ENCODE data around the gene TMEM14A.
"Not testable (repeated sequence)": the region's sequence is repeated elsewhere in the genome, so short reads cannot be mapped to it uniquely, and the experiment has no call there.

TMEM14A gene, protein sequence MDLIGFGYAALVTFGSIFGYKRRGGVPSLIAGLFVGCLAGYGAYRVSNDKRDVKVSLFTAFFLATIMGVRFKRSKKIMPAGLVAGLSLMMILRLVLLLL

DNA sequence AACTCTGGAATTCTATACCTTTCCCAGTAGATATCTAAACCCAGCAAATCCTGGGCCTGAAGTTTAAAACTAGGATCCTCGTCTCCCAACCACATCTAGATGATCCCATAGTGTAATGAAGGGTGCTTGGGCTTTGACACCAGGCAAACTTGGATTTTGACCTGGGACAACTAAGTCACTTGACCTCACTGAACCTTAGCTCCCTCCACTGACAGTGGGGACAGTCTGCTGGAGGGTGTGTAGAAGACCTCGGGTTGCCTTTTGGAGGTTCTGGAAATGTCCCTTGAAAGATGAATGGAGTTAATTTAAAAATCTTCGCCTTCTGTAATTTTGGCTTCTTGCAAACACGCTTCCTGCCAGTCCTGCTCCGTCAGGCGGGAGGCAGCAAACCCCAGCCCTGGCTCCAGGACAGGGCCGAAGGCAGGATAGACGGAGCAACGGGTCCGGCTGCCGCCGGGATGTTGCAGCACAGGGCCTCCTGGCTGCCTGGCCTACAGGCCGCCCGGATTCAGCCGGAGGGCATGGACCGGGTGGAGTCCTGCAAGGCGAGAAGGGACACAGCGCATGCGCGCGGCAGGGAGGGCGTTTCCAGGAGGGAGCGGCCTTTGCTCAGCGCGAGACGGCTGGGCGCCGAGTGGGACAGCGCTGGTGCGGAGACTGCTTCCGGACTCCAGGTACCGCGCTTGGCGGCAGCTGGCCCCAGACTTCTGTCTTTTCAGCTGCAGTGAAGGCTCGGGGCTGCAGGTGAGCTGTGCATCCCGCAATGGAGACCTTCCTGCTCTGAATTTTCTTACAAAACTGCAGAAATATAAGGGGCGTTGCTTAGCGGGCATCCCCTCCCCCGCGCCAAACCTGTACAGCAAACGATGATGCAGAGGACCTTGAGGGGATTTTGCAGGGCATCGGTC is at the start of gene TMEM14A:
Gene TMEM14A (plus strand): TSS at position 612 of the 908 bp plus-strand sequence. CDS start 5,990 bp downstream, outside the sequence.
- peak; percentile 84 for DNase-seq

DNA sequence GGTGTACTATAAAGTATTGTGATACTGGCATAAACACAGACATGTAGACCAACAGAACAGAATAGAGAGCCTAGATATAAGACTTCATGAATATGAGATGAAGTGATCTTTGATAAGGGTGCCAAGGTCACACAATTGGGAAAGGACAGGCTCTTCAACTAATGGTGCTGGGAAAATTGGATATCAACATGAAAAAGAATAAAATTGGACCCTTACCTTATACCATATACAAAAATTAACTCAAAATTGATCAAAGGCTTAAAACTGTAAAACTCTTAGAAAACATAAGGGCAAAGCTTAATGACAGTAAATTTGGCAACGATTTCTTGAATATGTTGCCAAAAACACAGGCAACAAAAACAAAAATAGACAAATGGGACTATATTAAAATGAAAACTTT is 49.3 kb upstream of the TMEM14A start:
- no peak for DNase-seq

DNA sequence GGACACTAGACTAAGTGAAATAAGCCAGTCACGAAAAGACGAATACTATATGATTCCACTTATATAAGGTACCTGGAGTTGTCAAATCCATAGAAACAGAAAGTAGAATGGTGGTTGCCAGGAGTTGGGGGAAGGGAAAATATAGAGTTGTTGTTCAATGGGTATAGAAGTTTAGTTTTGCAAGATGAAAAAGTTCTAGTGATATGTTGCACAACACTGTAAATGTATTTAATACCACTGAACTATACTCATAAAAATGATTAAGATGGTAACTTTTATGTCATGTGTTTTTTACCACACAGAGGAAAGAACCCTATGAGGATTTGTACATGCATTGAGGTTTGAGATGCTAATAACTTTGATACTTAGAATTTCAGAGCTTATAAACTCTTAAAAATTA is 48.1 kb upstream of the TMEM14A start:
- DNase-seq, result no peak

DNA sequence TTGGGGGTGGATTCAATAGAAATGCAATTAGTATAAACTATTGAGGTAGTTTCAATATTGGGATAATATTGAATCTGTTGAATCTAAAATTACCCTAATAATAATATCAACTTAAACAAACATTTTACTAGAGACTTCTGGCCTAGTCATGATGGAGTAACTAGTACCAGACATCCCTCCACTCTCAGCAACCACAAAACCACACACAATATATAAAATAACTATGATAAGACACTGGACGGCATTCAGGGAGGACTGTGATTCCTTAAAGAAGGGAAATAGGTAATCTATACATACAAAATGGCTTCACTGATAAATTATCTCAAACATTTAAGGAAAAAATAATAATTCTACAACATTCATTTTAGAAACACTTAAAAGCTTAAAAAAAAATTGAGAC is 38.9 kb upstream of the TMEM14A start:
- DNase-seq, result no peak

DNA sequence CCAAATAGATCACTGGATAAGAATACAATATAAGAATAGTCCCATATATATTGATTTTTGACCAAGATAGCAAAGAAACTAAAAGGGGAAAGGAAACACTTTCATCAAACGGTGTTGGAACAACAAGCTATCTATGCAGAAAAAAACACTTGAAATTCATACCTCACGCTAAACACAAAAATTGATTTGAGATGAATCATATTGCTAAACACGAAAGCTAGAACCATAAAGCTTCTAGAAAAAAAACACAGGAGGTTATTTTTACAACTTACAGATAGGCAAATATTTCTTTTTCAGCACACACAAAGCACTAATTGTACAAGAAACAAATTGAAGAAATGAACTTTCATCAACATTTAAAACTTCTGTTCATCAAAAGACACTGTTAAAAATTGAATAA is 36.7 kb upstream of the TMEM14A start:
- no peak for DNase-seq

DNA sequence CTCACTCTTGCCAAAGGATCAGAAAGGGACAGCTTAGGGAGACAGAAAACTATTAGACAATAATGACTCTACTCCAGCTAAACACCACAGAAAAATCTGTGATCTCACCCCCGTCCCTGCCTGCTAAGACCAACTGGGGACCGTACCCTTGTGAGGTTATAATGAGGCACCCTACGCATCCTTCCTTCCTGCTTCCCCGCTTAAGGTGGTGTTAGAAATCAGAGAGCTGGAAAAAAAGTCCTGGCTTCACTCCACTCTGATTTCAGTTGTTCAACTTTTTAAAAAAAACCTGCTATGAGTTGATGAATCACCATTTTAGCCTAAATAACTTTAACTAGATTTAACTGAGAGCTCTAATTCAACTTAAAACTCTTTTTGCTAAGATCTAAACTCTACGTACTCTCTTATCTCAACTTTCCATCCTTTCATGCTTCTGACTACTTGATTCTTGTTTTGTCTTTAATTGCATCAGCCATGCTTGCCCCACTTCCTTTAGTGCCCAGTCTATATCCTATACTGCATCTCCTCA is 35.8 kb upstream of the TMEM14A start:
- DNase-seq, result no peak

DNA sequence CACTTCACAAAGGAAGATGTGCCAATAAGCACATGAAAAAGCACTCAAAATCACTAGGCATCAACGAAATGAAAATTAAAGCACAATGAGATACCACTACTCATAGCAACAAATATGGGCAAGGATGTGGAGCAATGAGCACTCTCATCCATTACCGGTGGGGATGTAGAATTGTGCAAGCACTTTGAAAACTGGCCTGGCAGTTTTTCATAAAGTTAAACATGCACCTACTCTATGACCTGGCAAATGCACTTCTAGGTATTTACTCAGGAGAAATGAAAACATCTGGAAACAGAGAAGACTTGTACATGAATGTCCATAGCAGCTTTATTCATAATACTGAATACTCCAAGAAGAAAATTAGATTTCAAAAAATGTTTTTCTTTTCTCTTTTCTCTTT is 34.1 kb upstream of the TMEM14A start:
- DNase-seq, result no peak

DNA sequence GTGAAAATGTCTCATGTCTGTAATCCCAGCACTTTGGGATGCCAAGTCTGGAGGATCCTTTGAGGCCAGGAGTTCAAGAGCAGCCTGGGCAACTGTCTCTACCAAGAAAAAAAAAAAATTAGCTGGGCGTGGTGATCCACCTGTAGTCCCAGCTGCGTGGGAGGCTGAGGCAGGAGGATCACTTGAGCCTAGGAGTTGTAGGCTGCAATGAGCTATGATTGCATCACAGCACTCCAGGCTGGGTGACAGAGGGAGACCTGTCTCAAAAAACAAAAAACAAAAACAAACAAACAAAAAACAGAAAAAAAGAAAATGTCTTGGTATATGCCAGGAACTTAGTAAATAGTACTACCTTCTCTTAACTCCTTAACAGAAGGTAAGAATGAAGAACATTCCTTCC is 31.4 kb upstream of the TMEM14A start:
- DNase-seq, result no peak

DNA sequence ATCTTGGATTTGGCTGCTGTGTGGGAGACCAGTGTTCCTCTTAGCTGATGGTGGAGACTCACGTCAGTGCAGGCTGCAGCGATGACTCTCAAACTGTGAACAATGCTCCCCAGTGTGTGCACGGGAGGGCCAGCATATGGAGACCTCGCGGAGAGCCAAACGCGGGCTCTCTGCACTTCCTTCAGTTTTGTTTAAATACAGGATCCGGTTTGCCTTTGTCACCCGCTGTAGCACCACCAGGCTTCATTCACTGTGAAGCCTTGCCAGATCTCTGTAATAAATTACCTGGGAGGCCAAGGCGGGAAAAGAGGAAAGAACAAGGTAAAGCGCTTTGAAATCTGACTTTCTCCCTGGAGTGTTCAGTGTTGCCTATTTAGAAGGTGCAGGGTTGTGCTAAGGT is 30.7 kb upstream of the TMEM14A start:
- DNase-seq, result no peak

DNA sequence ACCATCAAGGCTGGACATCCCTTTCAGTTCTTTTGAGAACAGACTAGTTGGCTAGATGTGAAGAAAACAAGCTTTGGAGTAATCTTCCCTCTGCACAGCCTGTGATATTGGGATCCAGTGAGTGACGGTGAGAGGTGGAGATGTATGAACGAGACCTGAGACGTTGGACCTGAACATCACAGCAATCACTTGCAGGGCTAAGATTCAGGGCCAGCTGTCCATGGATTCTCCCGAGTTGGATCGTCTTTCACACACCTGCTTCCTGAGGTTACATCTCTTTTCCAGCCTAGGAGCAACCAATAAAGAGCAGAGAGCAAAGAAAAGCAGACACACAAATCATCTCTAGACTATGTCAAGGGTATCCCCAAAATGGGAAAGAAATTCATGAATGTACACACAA is 30.0 kb upstream of the TMEM14A start:
- no peak for DNase-seq

DNA sequence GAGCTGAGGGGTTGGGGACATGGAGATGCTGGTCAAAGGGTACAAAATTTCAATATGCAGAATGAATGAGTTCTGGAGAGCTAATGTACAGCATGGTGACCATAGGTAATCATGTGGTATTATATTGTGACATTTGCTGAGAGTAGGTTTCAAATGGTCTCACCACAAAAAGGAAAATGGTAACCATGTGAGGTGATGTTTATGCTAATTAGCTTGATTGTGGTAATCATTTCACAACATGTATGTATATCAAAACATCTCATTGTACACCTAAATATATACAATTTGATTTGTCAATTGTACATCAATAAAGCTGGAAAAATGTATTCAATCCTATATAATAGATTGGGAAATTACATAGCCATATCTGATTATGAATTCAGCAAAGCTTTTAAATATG is 29.5 kb upstream of the TMEM14A start:
- no peak for DNase-seq

DNA sequence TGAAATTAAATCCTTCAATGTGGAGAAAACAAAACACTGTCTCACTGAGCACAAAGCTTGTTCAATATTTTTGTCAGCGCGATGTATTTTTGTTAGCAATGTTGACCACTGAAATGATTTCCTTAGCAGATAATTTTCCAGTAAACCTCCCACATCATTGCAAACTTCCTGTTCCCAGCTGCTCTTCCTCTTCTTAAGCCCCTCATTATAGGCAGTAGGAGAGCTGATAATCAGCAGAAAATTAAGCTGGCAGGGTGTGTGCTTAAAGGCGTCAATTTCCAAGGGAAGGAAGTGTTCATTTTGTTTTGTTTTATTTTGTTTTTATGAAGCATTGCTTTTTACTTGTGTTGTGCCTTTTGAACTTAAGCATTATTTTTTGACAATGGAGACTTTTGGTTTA is 29.1 kb upstream of the TMEM14A start:
- no peak for DNase-seq

DNA sequence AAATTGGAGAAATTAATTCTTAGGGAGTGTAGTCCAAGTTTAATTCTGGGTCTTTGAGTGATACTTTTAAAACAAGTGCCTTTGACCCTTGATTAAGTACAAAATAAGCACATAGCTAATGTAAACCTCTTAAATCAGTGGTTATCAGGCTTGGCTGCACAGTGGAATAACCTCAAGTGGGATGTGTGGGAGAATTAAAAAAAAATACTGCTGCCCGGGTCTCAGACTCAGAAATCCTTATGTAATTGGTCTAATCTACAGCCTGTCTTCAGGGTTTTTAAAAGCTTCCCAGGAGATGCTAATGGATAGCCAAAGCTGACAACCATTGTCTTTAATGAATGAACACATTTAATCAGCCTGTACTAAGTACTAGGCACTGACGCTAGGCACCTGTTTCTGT is 28.5 kb upstream of the TMEM14A start:
- no peak for DNase-seq

DNA sequence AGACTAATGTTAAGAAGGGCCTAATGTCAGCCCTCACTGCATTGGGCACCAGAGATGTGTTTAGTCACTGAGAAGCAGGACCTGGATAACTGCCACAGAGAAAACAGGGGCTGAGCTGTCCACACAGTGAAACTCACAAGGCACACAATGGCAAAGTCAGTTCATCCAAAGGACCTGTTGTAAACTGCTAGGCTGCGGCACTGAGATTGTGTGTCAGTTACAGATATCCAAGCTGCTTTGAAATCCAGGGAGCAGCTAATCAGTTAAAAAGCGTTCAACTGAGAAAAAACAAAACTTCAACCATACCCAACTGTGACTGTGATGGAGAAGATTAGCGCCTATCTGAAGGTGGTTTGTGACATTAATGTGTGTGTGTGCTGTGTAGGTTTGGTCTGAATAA is 27.8 kb upstream of the TMEM14A start:
- no peak for DNase-seq

DNA sequence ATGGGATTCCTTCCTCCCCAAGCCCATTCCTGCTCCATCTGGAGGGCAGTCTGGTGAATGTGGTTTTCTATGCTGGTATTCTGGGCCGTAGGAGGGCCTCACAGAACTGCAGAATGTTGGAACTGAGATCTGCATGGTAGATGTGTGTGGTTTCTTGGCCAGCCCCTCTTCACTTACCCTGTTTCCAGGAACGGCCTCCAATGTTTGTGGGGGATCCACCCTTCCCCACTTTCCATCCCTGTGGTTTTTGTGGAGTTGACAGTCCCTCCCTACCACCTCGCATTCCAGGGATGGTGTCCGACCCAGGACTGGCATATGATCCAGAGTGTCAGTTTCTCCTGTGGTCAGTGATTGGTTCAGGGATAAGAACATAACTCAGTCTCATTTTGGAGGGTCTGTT is 26.7 kb upstream of the TMEM14A start:
- DNase-seq, result no peak

DNA sequence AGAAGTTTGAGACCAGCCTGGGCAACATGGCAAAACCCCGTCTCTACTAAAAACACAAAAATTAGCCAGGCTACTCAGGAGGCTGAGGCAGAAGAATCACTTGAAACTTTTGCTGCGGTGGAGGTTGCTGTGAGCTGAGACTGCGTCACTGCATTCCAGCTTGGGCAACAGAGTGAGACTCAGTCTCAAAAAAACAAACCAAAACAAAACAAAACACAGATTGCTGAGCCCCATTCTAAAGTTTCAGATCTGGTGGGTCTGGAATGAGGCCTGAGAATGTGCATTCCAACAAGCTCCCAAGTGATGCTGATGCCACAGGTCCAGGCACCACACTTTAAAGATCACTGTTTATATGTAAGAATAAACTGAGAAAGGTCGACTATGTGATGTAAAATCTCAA is 24.9 kb upstream of the TMEM14A start:
- DNase-seq, result no peak

DNA sequence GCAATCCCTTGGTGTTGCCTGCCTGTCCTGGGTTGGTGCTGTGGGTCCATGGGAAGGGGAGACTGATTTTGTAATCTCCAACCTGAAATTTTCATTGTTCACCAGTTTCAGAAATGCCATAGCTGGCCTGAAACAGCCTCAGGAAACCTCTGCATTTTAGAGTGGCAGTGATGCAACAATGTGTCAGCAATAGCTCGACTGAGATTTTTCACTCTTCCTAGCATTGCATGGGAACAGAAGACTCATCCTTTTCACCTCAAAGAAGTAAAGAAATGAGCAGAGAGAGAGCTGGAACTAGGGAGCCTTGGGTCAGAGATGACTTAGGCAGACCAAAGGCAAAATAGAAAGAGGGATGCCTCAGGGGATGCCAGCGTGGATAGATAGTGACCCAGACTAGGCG is 23.7 kb upstream of the TMEM14A start:
- no peak for DNase-seq

DNA sequence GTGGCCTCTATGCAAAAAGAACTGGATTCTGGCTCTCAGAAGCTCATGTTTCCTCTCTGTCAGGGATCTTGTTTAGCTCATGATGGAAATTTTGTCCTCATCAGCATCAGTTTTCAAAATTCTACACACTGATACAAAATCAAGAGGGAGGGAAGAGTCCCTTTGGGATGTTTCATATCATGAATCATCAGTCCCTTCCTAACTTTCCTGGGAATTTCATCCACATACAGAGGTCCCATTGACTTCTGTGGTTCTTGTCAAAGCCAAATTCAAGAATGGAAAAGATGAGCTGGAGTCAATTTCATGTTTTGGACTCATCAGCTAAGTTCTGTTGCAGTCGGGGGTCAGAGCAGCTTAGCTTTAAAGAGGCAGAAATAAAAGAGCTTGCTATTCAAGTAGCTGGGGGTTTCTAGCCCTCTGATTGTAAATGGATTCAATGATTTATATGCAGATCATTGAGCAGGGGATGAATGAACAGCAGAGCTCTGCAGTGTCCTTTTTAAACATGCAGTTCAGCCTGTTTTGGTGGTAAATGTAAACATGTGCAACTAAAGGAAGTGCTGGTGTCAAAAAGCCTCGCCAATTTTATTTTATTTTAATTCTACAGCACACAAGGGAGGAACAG is 21.3 kb upstream of the TMEM14A start:
- no peak for DNase-seq

DNA sequence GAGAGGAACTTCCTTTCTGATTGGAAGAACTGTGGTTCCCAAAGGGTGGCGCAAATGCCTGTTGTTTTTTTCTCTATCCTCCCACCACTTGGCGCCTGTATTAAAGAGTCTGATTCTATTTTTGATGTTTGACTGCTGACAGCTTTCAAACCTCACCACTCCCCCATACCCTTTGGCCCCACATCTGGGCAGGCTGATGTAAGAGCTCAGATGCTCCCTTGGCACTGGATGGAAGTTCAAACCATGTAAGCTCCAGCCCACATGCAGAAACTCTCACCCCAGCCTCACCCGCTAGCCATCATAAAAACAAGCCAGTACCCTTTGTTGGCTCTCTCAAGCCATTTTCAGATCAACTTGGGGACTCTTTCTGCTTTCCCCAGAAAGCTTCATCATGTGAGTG is 20.0 kb upstream of the TMEM14A start:
- DNase-seq, result no peak

DNA sequence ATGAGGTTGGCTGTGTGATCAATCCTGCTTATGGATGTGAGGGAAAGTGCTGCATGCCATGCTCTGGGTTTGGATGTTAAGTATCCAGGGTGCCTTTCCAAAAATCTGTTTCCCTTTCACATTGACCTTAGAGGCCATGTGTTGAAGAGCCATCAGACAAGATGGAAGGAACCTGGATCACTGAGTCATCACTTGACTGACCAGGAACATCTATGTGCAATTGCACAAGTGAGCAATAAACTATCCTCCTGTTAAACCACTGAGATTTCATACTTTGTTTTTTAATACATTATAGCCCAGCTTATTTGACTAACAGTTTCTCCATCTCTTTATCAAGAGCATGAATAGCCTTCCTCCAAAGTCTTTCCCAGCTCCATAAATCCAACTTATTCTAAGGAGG is 17.8 kb upstream of the TMEM14A start:
- no peak for DNase-seq

DNA sequence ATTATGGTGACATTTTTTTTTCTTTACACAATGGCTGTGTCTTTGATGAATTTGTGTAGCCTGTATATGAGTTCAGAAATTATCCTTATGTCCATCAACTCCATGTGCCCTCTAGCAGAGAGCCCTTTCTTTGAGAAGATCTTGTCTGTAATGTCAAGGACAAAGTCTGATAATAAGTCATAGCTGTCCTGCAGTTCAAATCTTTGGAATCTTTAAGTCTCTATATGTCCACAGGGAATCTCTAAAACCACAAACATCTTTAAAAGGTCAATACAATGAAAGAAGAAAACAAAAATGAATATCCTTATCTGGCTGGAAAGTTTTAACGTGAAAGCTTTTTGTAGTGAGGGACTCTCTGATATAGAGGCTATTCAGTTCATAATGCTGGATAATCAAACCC is 16.9 kb upstream of the TMEM14A start:
- no peak for DNase-seq

DNA sequence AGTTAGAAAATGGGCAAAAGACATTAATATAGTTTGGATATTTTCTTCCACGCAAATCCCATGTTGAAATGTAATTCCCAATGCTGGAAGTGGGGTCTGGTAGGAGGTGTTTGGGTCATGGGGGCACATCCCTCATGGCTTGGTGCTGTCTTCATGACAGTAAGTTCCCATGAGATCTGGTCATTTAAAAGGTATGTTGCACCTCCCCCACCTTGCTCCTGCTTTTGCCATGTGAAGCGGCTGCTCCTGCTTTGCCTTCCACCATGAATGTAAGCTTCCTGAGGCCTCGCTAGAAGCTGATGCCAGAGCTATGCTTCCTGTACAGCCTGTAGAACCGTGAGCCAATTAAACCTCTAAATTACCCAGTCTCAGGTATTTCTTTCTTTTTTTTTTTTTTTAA is 16.3 kb upstream of the TMEM14A start:
- no peak for DNase-seq

DNA sequence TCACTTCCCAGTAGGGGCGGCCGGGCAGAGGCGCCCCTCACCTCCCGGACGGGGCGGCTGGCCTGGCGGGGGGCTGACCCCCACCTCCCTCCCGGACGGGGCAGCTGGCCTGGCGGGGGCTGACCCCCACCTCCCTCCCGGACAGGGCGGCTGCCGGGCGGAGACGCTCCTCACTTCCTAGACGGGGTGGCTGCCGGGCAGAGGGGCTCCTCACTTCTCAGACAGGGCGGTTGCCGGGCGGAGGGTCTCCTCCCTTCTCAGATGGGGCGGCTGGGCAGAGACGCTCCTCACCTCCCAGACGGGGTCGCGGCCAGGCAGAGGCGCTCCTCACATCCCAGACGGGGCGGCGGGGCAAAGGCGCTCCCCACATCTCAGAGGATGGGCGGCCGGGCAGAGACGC is 15.0 kb upstream of the TMEM14A start:
- not testable (repeated sequence) for DNase-seq

DNA sequence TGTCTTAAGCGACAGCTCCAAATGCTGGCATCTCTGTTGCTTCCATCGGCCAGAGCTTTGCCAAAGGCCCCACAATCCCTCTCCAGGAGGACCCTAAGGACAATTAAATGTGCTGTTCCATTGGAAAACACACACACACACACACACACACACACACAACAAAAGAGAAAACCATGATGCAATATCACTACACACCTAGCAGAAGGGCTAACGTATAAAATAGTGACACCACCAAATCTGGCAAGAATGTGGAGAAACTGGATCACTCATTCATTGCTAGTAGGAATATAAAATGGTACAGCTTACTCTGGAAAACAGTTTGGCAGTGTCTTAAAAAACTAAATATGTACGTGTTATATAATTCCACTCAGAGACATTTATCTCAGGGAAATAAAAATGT is 13.0 kb upstream of the TMEM14A start:
- no peak for DNase-seq
